ENCODE results near the gene ADM5.
A peak's percentile ranks its signal among the peaks of the same experiment; 100 is the strongest.

Gene ADM5

GRCh38 chr19:49679771-49680413 lies 9.5 kb upstream of the ADM5 start:
- no peak for DNase-seq

- peak; percentile 24 to 93 (median 83) for DNase-seq
These were observed 8.7 kb upstream of the ADM5 start for GRCh38 chr19:49680421-49681351.

DNA sequence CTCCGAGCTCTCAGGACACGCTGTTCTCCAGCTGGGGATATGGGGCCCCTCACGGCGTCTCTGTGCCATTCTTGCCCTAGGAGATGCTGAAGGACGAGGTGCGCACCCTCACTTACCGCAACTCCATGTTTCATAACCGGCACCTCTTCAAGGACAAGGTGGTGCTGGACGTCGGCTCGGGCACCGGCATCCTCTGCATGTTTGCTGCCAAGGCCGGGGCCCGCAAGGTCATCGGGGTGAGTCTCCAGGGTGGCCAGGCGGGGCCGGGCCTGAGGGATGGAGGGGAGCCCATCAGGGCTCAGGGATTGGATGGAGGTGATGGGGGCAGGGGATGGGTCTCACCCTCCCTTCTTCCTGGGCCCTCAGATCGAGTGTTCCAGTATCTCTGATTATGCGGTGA lies 7.6 kb upstream of the ADM5 start:
- DNase-seq: no peak

DNA sequence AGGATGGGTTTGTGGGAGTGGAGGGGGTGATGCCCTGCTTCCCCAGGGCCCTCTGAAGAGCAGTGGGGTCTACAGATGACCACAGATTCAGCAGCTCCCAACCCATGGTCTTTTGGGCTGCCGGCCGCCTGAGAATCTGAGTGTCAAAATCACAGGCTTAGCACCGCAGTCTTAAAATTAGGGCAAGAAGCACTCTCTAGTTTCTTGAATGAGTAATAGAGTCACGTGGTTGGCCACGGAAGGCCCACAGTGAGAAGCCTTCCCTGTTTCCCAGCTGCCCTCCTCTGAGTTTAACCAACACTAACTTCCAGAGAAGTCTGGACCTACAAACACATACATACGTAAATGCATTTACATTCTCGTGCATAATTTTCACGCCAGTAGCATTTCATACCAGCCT lies 7.1 kb upstream of the ADM5 start:
- no peak for DNase-seq

DNA sequence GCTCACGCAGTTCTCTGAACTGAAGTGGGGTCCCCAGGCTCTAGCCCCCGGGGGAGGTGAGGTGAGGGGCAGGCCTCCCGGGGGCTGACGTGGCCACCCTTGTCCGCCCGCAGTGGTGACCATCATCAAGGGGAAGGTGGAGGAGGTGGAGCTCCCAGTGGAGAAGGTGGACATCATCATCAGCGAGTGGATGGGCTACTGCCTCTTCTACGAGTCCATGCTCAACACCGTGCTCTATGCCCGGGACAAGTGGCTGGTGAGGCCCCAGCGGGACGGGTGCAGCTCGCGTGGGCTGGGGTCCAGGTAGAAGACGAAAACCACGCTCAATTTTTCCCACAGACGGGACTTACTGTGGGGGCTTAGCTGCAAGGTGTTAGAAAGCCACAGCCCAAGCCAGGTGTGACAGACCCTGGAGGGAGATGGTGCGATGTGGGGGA lies 5.6 kb upstream of the ADM5 start:
- no peak for DNase-seq

DNA sequence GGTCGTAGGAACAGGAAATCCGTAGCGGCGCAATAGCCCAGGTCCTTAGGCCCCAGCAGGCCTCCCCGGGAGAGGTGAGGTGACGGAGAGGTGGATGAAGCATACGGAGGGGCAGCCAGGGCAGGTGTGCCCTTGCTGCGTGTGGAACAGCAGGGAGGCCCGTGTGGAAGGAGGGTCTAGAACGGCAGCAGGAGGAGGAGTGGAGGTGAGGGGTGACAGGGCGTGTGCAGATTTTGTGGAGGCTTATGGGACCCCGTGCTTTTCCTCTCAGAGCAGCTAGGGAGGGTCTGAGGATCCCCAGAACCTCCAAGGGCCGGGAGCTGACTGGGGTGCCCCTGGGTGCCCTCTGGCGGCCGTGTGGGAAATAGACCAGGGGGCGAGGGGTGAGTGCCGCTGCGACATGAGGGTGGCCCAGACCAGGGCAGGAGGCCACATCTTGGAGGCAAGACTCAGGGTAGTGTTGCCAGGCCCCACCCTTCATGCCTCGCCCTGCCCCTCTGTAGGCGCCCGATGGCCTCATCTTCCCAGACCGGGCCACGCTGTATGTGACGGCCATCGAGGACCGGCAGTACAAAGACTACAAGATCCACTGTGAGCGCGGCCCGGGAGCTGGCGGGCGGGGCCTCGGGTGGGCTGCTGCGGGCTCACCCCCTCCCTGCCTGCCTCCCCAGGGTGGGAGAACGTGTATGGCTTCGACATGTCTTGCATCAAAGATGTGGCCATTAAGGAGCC lies 5.0 kb upstream of the ADM5 start:
- DNase-seq: no peak

DNA sequence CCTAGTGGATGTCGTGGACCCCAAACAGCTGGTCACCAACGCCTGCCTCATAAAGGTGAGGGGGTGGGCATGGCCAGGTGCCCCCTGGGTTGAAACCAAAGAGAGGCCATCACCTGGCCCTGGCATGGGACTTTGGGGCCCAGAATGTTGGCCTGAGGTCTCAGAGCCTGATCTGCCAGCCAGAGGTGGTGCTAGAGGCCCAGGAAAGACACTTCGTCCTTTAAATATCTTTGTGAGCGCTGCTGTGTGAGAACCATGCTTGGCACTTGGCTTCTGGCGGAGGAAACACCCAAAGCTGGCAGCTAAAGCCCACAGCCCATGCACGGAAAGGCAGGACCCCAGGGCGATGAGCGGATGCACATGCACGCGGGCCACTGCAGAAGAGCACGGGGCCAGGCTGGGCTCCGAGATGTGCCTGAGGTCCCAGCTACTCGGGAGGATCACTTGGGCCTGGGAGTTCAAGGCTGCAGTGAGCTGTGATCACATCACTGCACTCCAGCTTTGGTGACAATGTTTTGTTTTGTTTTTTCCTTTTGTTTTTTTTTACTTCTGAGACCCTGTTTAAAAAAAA lies 4.3 kb upstream of the ADM5 start:
- DNase-seq: no peak

GRCh38 chr19:49685845-49686332 lies 3.5 kb upstream of the ADM5 start:
- no peak for DNase-seq

DNA sequence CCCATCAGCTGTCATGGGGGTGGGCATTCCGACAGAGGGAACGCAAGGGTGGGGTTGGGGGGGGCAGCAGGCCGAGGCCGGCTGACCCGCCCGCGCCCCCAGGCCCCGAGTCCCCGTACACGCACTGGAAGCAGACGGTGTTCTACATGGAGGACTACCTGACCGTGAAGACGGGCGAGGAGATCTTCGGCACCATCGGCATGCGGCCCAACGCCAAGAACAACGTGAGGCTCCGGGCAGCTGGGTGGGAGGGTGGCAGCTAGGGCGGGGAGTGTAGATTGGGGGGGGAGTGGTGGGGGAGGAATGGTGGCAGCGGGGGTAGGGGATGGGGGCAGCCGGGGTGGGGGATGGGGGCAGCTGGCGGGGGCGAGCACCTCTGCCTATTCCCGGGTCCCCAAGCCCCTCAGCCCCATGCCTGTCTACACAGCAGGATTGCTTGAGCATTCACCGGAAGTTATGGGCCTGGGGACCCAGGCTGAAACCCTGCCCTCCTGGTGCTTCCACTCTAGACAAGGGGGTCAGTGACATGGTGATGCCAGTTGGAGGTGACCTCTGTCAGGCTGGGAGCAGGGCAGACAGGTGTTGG lies 2.8 kb upstream of the ADM5 start:
- no peak for DNase-seq

- DNase-seq: peak in 1 of 51 donors; percentile 36
These were observed 2.2 kb upstream of the ADM5 start for GRCh38 chr19:49687150-49687549.

- DNase-seq: no peak
These were observed 1.7 kb upstream of the ADM5 start for GRCh38 chr19:49687566-49688316.

DNA sequence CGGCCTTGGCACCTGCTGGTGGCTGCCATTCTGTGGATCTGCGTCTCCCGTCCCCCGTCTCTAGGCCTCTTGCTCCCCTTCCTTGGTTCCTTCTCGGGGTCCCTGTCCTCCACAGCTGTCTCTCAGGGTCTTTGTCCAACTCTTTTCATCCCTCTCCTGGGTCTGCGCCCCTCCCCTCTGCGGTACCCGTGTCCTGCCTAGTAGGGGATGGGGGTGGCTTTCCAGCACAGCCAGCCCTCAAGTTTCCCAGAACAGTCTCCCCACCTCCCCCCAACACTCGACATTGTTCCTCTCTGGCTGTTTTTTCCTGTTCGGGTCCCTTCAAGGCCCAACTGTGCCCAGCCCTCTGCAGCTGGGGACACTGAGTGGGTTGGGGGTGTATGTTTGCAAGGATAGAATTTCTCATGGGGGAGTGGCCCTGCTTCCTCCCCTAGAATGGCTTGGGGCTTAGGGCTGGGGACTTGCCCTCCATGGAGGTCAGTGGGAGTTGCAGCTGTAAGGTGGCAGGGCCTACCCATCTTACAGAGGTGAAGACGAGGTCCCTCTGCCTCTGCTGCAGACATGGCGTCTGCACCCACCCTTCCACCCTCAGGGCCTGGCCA lies 762 bp upstream of the ADM5 start:
- DNase-seq: no peak

- peak in 7 of 51 donors; percentile 11 to 48 (median 32) for DNase-seq
These were observed 773 bp downstream of the ADM5 start for GRCh38 chr19:49690079-49690655.

GRCh38 chr19:49690656-49691242 lies 1.4 kb downstream of the ADM5 start, which contains the start of gene CPT1C:
Gene CPT1C (plus strand): TSS chr19:49691116. CDS start chr19:49692253, 1,137 bp downstream.
- DNase-seq: peak in 50 of 51 donors; percentile 17 to 90 (median 75)

- DNase-seq: peak in 49 of 51 donors; percentile 8 to 88 (median 62)
These were observed 2.1 kb downstream of the ADM5 start for GRCh38 chr19:49691243-49692146.

GRCh38 chr19:49692147-49692506 lies 2.7 kb downstream of the ADM5 start:
- DNase-seq: peak in 17 of 51 donors; percentile 4 to 43 (median 26)

- DNase-seq: no peak
These were observed 6.7 kb downstream of the ADM5 start for GRCh38 chr19:49696115-49696514.

- DNase-seq: no peak
These were observed 7.5 kb downstream of the ADM5 start for GRCh38 chr19:49696865-49697264.
